ENCODE results near the gene UNC13C.

UNC13C gene

DNA sequence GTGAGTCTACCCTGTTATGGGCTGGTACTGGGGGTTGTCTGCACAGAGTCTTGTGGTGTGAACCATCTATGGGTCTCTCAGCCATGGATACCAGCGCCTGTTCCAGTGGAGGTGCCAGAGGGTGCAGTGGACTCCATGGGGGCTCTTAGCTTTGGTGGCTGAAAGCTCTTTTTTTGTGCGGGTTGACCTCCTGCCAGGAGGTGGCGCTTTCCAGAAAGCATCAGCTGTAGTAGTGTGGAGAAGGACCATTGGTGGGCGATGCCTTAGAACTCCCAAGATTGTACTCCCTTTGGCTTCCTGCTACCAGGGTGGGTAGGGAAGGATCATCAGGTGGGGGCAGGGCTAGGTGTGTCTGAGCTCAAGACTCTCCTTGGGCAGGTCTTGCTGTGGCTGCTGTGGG is 615.9 kb downstream of the UNC13C start:
- no peak for DNase-seq (ENCODE audit: low read depth)
- no peak for TF ChIP-seq CTCF (conservative IDR thresholded peaks at IDR 0.05; ENCODE audit: control insufficient read depth, insufficient read depth, low read depth, low read length)
- H3K4me3 ChIP-seq (ENCODE audit: control insufficient read depth, low read depth, low read length) = no peak overlapping the region

GRCh38 chr15:54599386-54599785 is 621.1 kb downstream of the UNC13C start:
- DNase-seq (ENCODE audit: low read depth) = no peak

DNA sequence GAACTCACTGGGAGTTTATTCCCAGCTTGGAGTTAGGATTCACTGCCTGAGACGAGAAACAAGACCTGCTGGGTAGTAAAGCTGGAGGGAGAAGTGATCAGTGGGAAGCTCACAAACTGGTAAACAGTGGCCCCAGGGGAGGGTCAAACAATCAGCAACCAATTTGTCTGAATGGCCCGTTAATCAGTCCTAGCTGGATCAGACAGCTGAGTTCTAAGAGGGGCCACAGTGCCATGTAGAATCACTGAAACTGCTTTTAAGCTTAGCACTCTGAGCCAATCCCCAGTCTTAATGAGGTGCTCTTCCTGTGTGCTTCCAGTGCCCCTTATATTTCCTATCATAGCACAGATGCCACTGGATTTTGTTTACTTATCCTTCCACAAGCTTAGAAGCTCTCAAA is 626.8 kb downstream of the UNC13C start:
- no peak for TF ChIP-seq CTCF (conservative IDR thresholded peaks at IDR 0.05; ENCODE audit: control insufficient read depth, insufficient read depth, low read depth, low read length)
- no peak for DNase-seq (ENCODE audit: low read depth)
- no peak overlapping the region for H3K4me3 ChIP-seq (ENCODE audit: control insufficient read depth, low read depth, low read length)

More at GRCh38 chr15:54599386-54599785, 621.1 kb downstream of the UNC13C start:
- no peak overlapping the region for H3K4me3 ChIP-seq (ENCODE audit: control insufficient read depth, low read depth, low read length)
- TF ChIP-seq CTCF (conservative IDR thresholded peaks at IDR 0.05; ENCODE audit: control insufficient read depth, insufficient read depth, low read depth, low read length) = no peak

GRCh38 chr15:54605556-54605955 is 627.3 kb downstream of the UNC13C start:
- no peak for DNase-seq (ENCODE audit: low read depth)
- TF ChIP-seq CTCF (conservative IDR thresholded peaks at IDR 0.05; ENCODE audit: control insufficient read depth, insufficient read depth, low read depth, low read length) = no peak
- no peak overlapping the region for H3K4me3 ChIP-seq (ENCODE audit: control insufficient read depth, low read depth, low read length)

- DNase-seq (ENCODE audit: low read depth) = no peak
- no peak overlapping the region for H3K4me3 ChIP-seq (ENCODE audit: control insufficient read depth, low read depth, low read length)
- no peak for TF ChIP-seq CTCF (conservative IDR thresholded peaks at IDR 0.05; ENCODE audit: control insufficient read depth, insufficient read depth, low read depth, low read length)
These were observed 630.9 kb downstream of the UNC13C start for GRCh38 chr15:54608876-54609835.

- DNase-seq (ENCODE audit: low read depth) = no peak
- no peak for TF ChIP-seq CTCF (conservative IDR thresholded peaks at IDR 0.05; ENCODE audit: control insufficient read depth, insufficient read depth, low read depth, low read length)
- H3K4me3 ChIP-seq (ENCODE audit: control insufficient read depth, low read depth, low read length) = no peak overlapping the region
These were observed 639.9 kb downstream of the UNC13C start for GRCh38 chr15:54618120-54618519.
